Fibroblast of skin of left quadriceps (primary cell): ENCODE results near the gene ANKMY1.
"Not testable (repeated sequence)": the region's sequence is repeated elsewhere in the genome, so short reads cannot be mapped to it uniquely, and the experiment has no call there.

ENCODE experiments used
- DNase-seq, 2 experiments: peaks; one replicate each; pipeline ENCODE4 v3.0.0-alpha.2; 2013; ENCODE audit warnings: low read depth in 2 of 2

Gene ANKMY1

DNA sequence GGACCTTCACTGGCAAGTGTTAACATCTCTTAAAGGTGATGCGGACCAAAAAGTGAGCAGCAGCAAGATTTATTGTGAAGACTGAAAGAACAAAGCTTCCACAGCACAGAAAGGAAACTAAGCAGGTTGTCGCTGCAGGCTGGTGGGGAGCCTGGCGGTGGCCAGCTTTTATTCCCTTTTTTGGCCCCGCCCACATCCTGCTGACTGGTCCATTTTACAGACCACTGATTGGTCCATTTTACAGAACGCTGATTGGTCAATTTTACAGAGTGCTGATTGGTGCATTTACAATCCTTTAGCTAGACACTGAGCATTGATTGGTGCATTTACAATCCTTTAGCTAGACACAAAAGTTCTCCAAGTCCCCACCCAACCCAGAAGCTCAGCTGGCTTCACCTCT, 35.9 kb downstream of the ANKMY1 start:
- DNase-seq, result not testable (repeated sequence)

DNA sequence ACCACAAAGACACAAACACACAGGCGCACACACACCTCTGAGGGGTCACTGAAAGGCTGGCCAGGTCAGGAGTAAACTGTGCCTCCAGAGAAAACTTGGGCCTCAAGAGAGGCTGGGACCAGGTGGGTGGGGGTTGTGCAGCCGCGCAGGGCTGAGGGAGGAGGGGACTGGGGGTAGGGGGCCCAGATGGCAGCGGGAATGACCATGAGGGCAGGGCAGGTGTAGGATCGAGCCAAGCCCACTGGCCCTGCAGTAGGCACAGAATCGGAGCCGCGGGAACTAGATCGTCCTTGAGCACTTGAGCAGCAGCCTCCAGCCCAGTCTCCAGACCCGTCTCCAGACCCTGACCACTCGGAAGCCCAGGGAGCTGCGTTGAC, 36.8 kb downstream of the ANKMY1 start:
- DNase-seq, result no peak

GRCh38 chr2:240520130-240520973, 37.4 kb downstream of the ANKMY1 start:
- no peak for DNase-seq

- DNase-seq, result peak; percentile 5 to 7
These were observed 38.2 kb downstream of the ANKMY1 start for GRCh38 chr2:240519396-240520129.

DNA sequence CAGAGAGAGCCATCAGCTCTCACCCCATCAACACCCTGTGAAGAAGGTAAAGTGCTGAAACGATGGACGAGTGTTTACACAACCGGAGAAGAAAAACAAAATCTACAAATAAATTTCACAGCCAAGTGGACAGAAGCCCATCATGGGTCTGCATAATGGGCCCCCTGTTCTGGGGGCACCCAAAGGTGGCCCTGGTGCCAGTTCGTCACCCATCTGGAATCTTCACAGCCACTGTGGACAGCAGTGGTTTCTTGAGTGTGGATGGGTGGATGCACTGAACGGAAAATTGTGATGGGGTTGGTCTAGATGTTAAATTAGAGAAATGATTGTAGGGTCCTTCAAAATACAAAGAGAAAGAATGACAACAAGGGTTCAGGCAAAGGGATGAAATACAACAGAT, 38.8 kb downstream of the ANKMY1 start:
- DNase-seq, result no peak

GRCh38 chr2:240517342-240517741, 40.4 kb downstream of the ANKMY1 start:
- DNase-seq, result no peak

GRCh38 chr2:240514631-240515030, 43.2 kb downstream of the ANKMY1 start:
- DNase-seq, result no peak

GRCh38 chr2:240513549-240514287, 44.1 kb downstream of the ANKMY1 start:
- peak; percentile 39 to 41 for DNase-seq

DNA sequence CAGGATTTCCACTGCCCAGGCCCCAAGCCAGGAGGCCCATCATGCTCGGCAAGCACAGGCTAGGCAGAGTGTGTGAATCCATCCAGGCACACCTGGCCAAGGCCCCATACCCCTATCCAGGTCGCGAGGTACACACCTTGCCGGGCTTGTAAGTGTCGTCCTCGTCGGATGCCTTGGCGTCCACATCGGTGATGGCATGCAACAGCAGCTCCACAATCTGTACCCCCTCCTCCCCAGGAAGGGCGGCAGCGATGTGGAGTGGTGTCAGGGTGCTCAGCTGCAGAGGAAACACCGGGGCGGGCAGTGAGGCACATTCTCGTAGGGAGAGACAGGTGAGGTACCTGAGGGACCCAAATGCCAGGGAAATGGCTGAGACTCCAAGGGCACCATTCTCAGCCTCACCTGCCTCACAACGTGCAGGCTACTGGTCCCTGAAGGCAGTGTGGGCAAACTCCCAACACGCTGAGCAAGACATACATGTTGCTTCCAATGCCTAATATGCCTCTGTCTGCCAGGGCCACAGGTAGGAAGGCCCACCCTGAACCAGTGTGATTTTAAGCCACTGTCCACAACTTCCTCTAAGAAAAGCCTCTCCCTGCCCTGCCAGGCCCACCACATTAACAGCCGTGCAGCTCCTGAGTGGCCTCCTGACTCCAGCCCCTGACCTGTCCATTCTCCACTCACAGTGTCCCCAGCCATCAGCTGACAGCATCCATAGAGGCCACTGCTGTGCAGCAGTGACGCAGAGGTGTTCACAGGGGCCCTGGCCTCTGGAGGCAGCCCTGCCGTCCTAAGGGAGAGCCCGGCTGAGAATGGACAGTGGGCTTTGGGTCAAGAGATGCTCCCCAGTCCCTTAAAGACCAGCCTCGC, 44.9 kb downstream of the ANKMY1 start:
- DNase-seq, result no peak

DNA sequence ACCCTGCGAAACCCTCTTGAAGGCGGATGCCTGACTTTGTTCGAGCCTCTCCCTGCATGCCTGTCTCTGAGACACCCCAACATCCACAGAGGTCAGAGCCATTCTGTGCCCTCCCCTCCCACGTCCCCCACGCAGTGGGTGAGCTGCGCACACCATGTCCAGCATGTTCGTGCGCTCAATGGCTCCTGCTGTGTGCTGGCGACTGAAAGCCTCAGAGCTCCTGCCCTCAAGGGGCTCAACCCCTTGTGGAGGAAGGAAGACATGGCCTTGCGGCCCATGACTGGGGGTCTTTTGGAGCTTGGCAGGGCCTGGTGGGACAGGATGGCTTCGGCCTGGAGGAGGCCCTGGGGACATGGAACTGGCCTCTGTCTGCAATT, 45.7 kb downstream of the ANKMY1 start:
- DNase-seq, result no peak

DNA sequence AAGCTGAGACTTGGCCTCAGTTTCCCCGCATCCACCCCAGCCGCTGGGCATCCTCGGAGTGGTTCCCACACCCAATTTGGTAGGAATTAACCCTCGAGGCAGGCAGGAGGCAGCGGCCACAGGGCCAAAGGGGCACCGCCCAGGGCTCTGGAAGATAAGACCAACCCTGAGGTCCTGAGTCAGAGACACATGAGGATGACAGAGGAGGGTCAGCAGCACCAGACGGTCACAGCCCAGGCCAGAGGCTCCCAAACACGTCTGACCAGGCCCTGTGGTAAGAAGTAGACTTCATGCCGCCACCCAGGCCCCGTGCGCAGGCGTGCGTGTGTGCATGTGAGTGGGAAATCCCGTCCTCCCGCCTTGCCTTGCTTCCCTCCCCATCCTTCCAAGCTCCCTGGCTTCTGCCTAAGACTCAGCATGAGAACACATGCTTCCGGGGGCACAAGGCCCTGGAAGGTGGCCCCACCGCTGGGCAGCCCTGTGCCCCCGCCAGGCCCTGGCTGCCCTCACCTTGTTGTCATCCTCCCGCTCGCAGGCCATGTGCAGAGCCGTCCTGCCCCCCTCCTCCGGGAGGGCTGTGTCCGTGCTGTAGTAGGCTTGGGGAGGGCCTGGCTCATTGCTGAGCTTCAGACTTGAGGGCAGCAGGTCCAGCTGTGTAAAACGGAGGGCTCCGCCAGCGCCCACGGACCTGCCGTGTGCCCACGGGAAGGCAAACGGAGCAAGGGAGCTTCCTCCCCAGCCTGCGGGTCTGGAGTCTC, 46.3 kb downstream of the ANKMY1 start:
- no peak for DNase-seq

DNA sequence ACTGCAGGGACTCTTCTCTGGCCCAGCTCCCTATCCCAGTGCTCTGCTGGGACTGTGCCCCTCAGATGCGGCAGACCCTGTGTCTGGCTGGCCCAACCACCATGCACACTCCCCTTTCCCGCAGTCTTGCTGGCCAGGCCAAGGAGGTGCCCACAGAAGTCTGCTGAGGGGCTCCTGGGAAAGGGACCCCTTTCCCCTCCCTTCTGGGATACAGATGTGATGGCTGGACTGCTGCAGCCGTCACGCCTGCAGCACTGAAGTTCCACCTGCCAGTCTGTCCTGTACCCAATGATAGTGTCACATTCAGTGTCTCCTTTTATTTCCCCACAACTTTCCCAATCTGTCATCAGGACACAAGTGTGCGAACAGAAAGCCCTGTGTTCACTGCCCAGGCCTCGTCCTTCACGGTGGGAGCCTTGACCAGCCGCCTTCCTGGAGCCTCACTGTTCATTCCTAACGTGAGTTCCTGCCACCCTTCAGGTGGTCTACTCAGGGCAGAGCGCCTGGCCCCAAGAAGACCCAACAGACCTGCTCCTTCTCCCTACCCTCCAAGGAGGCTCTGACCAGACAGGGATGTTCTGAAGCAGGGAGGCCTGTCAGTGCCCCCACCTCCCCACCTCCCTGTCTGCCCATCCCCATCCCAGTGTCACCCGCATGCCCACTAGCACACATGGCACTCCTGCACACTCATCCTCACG, 47.1 kb downstream of the ANKMY1 start:
- no peak for DNase-seq

- no peak for DNase-seq
These were observed 47.9 kb downstream of the ANKMY1 start for GRCh38 chr2:240509667-240510512.

DNA sequence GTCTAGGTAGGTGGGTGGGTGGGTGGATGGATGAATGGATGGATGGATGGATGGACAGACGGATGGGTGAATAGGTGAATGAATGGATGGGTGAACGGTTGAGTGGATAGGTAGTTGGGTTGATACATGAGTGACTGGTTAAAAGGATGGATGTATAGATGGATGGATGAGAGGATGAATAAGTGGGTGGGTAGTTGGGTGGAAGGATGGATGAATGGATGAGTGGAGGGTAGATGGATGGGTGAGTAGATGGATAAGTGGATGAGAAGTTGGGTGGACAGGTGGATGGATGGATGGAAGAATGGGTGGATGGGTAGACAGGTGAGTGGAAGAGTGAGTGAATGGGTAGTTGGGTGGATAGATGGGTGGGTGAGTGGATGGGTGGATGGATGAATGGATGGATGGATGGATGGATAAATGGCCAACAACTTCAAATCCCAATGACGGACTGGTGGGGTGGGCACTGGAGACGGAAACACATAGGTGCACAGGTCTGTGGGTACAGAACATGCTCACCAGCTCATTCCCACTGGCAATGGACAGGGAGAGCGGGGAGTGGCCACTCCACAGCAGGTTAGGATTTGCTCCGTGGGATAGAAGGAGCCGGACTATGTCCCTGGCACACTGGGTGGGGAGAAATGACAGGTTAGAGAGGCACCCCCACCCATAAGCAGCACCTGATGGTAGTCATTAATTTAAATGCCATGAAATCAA, 48.8 kb downstream of the ANKMY1 start:
- DNase-seq, result no peak

GRCh38 chr2:240507778-240508251, 50.0 kb downstream of the ANKMY1 start:
- DNase-seq, result no peak

DNA sequence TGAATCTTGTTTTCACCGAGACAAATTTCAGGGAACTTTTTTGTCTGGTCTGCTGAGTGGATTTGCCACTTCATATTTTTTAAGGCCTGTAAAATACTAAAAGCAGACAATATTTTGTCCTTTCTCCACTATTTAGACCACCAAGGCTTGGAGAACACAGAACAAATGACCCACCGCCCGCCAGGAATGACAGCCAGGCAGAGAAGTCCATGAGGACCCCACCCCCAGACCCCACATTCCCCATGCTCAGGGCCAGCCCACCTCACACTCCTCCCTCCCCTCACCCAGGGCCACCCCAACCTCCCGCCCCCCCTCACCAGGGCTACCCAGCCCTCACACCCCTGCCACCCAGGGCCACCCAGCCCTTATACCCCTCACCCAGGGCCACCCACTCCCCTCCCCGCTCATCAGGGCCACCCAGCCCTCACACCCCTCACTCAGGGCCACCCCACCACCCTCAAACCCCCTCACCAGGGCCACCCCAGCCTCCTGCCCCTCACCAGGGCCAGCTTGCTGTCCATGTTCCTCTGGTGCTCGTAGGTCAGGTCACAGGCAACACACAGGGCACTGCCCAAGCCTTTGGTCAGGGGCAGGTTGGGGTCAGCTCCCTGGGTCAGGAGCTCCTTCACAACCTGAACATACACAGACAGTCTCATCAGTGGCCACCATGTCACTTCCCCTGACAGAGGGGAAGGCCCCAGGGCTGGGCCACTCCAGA, 50.6 kb downstream of the ANKMY1 start:
- no peak for DNase-seq

DNA sequence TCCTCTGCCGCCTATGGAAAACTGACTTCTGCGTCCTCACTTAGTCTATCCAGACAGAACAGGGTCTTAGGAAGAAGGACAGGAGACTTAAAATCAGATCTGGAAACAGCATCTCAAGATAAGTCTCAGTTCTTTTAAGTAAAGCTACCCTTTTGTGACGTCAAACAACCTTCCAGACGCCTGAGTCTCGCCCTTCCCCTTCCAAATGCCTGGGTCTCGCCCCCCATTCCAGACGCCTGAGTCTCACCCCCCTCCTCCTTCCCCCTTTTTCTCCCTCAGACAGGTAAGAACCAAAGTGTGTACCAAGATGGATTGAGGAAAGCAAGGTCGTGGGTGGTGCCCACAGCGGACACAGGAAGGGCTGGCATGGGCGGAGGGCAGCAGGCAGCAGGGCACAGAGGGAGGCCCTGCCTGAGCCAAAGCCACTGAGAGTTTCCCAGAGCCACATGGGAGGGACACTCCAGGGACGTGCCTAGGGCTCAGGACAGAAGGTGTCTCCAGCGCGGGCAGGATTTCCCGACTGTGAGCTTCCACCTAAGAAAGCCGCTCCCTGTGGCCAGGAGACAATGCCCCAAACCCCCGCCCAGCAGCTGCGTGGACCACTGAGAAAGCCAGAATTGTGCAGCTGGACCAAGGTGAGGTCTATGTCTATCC, 51.3 kb downstream of the ANKMY1 start:
- DNase-seq, result no peak
